22Rv1 (cell line): ENCODE data around the gene TNN.

Experiments
- H3K27ac ChIP-seq: fragments of 450-650 bp; 2 replicates; pipeline ENCODE4 v1.5.1; 2017
- CTCF ChIP-seq: fragments of 450-650 bp; IDR thresholded peaks from 2 replicates; pipeline ENCODE4 v1.5.1; 2017; ENCODE audit warnings: mild to moderate bottlenecking
- ZFX ChIP-seq: fragments of 450-650 bp; IDR thresholded peaks from 2 replicates; pipeline ENCODE4 v1.6.1; 2017; ENCODE audit warnings: antibody characterized with exemption, borderline replicate concordance

TNN gene

DNA sequence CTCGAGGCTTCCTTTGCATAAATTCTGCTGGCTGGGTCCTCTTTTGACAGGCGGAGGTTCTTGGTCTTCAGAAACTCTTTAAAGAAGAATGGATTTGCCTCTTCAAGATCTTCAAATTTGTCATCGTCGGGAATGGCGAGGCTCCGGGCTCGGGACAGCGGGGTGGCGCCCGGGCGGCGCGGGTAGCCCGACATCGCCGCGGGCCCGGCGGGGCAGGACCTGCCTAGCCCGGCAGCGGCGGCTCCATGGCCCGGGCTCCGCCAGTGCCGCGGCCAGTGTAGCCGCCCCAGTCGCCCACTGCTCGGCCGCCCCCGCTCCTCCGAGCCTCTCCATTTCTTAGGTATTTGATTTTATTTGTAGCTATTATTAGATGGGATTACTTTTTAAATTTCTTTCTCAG, 22.1 kb upstream of the TNN start:
- TF ChIP-seq CTCF (no peak), ZFX (no peak)
- H3K27ac ChIP-seq = no peak overlapping the region

DNA sequence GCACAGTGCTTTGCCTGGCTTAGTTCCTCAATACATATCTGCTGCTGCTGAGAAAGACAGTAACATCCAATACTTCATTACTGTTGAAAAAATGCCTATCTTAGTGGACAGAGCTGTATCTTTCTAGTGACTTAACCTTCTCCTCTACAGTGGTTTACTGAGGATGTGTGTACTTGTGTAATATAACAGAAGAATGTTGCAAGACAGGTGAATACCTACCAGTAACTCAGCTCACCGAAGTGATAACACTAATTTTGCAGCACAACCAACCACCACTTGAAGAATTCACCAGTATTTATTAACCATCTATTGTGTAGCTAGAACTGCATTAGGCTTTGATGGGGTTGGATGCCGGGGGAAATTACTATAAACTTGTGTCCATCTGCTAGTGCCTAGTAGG, 16.6 kb upstream of the TNN start:
- H3K27ac ChIP-seq = no peak overlapping the region
- TF ChIP-seq CTCF (no peak), ZFX (no peak)

DNA sequence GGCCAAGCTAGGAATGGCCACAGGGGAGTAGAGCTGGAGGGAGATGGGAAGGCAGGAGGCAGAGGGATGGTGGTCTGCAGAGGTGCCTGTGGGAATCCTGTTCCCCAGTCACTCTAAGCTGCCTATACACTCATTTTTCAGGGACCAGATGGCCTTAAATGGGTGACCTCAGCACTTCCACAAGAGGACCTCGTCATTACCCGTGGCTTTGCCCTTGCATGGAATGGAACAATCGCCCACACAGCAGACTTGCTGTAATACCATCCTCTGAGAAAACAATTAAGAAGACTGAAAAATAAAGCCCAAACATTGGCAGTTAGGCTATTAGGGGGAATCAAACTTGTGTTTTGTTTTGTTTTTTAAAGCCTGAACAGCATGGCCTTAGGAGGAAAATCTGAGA, 12.9 kb upstream of the TNN start:
- no peak overlapping the region for H3K27ac ChIP-seq
- TF ChIP-seq CTCF (no peak), ZFX (no peak)

DNA sequence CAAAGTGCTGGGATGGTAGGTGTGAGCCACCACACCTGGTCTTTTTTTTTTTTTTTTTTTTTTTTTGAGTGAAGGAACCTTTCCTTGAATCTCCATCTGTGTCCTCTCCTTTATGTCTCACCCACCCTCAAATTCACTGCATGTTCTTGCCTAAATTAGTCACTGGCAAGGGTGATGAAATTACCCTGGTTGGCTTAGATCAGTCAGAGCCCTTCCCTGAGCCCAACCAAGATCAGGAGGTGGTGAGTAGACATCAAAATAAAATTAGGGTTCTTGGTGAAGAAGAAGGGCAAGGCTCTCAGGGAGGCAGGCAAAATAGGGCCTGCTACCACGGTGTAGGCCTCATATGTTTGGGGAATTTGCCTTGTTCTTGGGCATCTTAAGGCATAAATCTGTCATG, 5.3 kb upstream of the TNN start:
- no peak for TF ChIP-seq ZFX
- no peak for TF ChIP-seq CTCF
- H3K27ac ChIP-seq = no peak overlapping the region

DNA sequence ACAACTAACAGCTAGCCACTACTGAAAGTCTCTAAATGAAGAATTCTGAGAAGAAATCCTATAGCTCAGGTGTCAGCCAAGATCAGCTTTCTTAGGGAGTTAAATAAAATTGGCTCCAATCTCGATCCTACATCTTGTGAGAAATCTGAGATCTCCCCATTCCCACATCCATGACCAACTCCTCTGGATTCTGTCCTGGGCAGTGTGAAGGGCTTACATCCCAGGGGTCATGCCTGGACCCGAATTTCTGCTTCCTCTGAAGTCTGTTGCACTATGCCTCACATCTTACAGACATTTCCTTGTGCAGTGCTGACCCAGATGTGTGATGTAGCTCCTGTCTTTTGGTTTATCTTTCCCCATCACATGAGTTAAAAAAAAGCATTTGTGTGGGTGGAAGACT, 4.8 kb upstream of the TNN start:
- TF ChIP-seq CTCF (no peak), ZFX (no peak)
- no peak overlapping the region for H3K27ac ChIP-seq

- no peak for TF ChIP-seq CTCF
- no peak for TF ChIP-seq ZFX
These were observed 3.2 kb downstream of the TNN start for GRCh38 chr1:175070818-175071217.

DNA sequence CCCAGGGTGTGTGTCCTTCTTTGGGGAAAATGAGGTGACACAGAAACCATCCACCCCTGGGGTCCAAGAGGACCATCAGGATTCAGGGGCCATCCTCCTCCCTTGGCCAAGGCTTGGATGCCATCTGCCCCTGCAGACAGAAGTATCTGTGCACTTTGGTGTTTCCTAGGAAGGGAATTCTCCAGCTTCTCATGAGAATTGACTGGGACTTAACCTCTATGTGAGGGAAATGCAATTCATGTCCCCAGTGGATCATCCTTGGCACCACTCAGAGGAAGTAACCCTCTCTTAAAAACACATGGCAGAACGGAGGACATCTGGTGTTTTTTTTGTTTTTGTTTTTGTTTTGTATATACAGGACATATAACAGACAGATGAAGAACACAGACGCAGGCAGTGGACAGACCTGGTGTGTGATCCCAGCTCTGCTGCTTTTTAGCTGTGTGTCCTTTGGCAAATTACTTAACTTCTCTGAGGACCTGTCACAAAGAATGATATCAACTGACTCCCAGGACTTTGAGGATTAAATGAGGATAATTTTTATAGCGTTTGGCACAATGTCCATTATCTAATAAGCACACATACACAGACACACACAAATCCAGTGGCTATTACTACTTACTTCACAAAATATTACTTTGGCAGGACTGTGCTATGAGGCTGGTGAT, 3.8 kb downstream of the TNN start:
- H3K27ac ChIP-seq = no peak overlapping the region
- TF ChIP-seq CTCF = no peak
- no peak for TF ChIP-seq ZFX

More at GRCh38 chr1:175070818-175071217, 3.2 kb downstream of the TNN start:
- H3K27ac ChIP-seq = no peak overlapping the region
